DND-41 (cell line): ENCODE measurements around the gene TTC28.

ENCODE experiments used
- ATAC-seq: fragments of 200-7000 bp; cut with Tn5 transposase; 3 replicates; pipeline ENCODE4 v1.9.1; 2021; ENCODE audit warnings: low read depth; ENCODE audit not compliant: insufficient read depth
- DNase-seq: peaks from one replicate; pipeline ENCODE4 v3.0.0-alpha.2; 2020
- H2AFZ ChIP-seq: 2 replicates; pipeline ENCODE4 v1.6.0; 2012; ENCODE audit warnings: low read depth, low read length
- H3K27ac ChIP-seq: 2 replicates; pipeline ENCODE4 v1.5.1; 2012; ENCODE audit warnings: low read length, inconsistent platforms
- H3K27me3 ChIP-seq: fragments of 200-600 bp; sonication (generic); 2 replicates; pipeline ENCODE4 v1.6.0; 2012; ENCODE audit warnings: low read length, mild to moderate bottlenecking, inconsistent platforms; ENCODE audit not compliant: insufficient read depth, poor library complexity
- H3K36me3 ChIP-seq: 2 replicates; pipeline ENCODE4 v1.5.1; 2012; ENCODE audit warnings: low read length, inconsistent platforms; ENCODE audit not compliant: insufficient read depth
- H3K4me1 ChIP-seq: 2 replicates; pipeline ENCODE4 v1.5.1; 2012; ENCODE audit warnings: mild to moderate bottlenecking, low read length; ENCODE audit not compliant: insufficient read depth
- H3K4me2 ChIP-seq: 2 replicates; pipeline ENCODE4 v1.6.0; 2012; ENCODE audit warnings: mild to moderate bottlenecking, moderate library complexity, low read length, inconsistent platforms; ENCODE audit not compliant: insufficient read depth
- H3K4me3 ChIP-seq, 2 experiments: fragments of 200-600 bp in 1 of 2; shearing (Covaris generic) in 1 of 2; 2 replicates each; pipeline ENCODE4 v1.5.1; 2012 to 2016; ENCODE audit warnings: inconsistent platforms in 2 of 2, low read length in 2 of 2, mild to moderate bottlenecking in 2 of 2, low read depth in 1 of 2, moderate library complexity in 1 of 2
- H3K79me2 ChIP-seq: 2 replicates; pipeline ENCODE4 v1.6.0; 2012; ENCODE audit warnings: low read length, inconsistent platforms; ENCODE audit not compliant: insufficient read depth
- H3K9ac ChIP-seq: 2 replicates; pipeline ENCODE4 v1.6.0; 2012; ENCODE audit warnings: low read depth, mild to moderate bottlenecking, inconsistent platforms, low read length, moderate library complexity
- H3K9me3 ChIP-seq: 2 replicates; pipeline ENCODE4 v1.5.1; 2012; ENCODE audit warnings: low read length, moderate library complexity, mild to moderate bottlenecking, inconsistent platforms; ENCODE audit not compliant: insufficient read depth, severe bottlenecking
- H4K20me1 ChIP-seq: 2 replicates; pipeline ENCODE4 v1.6.0; 2012; ENCODE audit warnings: low read length; ENCODE audit not compliant: insufficient read depth
- CTCF ChIP-seq: IDR thresholded peaks from 2 replicates; pipeline ENCODE4 v1.5.1; 2012; ENCODE audit warnings: borderline replicate concordance, low read length, moderate library complexity, mild to moderate bottlenecking; ENCODE audit not compliant: poor library complexity, severe bottlenecking; ENCODE audit errors: extremely low read depth
- EZH2 ChIP-seq: IDR thresholded peaks from 3 replicates; pipeline ENCODE4 v1.6.1; 2012; ENCODE audit warnings: borderline replicate concordance, low read depth, mild to moderate bottlenecking, moderate library complexity, low read length, inconsistent platforms; ENCODE audit not compliant: severe bottlenecking

The TTC28 gene

GRCh38 chr22:28360939-28361338 is 318.7 kb downstream of the TTC28 start:
- H4K20me1 ChIP-seq, result peaks cover 10% of the 10 kb centered on the region; the same call in 1 of the 2 replicates
- TF ChIP-seq CTCF (no peak), EZH2 (no peak)
- H3K4me3 ChIP-seq, result no peak overlapping the region
- H2AFZ ChIP-seq, result no peak overlapping the region
- H3K27ac ChIP-seq, result no peak overlapping the region
- DNase-seq (no peak), ATAC-seq (no peak)
- H3K9ac ChIP-seq, result no peak overlapping the region
- peaks cover 24% of the 10 kb centered on the region; the same call in 1 of the 2 replicates for H3K36me3 ChIP-seq
- H3K27me3 ChIP-seq, result no peaks in the 10 kb centered on the region
- peaks cover 26% of the 10 kb centered on the region for H3K9me3 ChIP-seq
- H3K79me2 ChIP-seq, result peaks cover 88% of the 10 kb centered on the region
- no peak overlapping the region for H3K4me2 ChIP-seq
- no peaks in the 10 kb centered on the region for H3K4me1 ChIP-seq

GRCh38 chr22:28358312-28358711 is 321.3 kb downstream of the TTC28 start:
- no peak overlapping the region for H3K9ac ChIP-seq
- peaks cover 5% of the 10 kb centered on the region for H3K9me3 ChIP-seq
- peaks cover 87% of the 10 kb centered on the region for H3K79me2 ChIP-seq
- H3K4me3 ChIP-seq, result no peak overlapping the region
- H3K27me3 ChIP-seq, result no peaks in the 10 kb centered on the region
- peaks cover 6% of the 10 kb centered on the region; the same call in 1 of the 2 replicates for H3K36me3 ChIP-seq
- no peak overlapping the region for H3K4me2 ChIP-seq
- no peak overlapping the region for H3K27ac ChIP-seq
- no peak for TF ChIP-seq EZH2
- no peak for TF ChIP-seq CTCF
- no peak overlapping the region for H2AFZ ChIP-seq
- ATAC-seq (no peak), DNase-seq (no peak)
- peaks cover 14% of the 10 kb centered on the region; the same call in 1 of the 2 replicates for H4K20me1 ChIP-seq
- no peaks in the 10 kb centered on the region for H3K4me1 ChIP-seq

- Histone ChIP-seq H3K36me3 (no peaks in the 10 kb centered on the region), H3K4me1 (no peaks in the 10 kb centered on the region), H3K9ac (no peak overlapping the region), H3K4me2 (no peak overlapping the region), H3K4me3 (no peak overlapping the region), H4K20me1 (peaks cover 18% of the 10 kb centered on the region; the same call in 1 of the 2 replicates), H2AFZ (no peak overlapping the region), H3K9me3 (no peaks in the 10 kb centered on the region), H3K27me3 (no peaks in the 10 kb centered on the region), H3K79me2 (peaks cover 92% of the 10 kb centered on the region), H3K27ac (no peak overlapping the region)
- DNase-seq (no peak), ATAC-seq (no peak)
- no peak for TF ChIP-seq EZH2
- no peak for TF ChIP-seq CTCF
Measured at GRCh38 chr22:28357193-28357592, 322.4 kb downstream of the TTC28 start.

GRCh38 chr22:28351476-28351875 is 328.2 kb downstream of the TTC28 start:
- no peak overlapping the region for H3K27ac ChIP-seq
- no peak overlapping the region for H3K4me3 ChIP-seq
- H3K27me3 ChIP-seq, result no peaks in the 10 kb centered on the region
- no peak overlapping the region for H3K9ac ChIP-seq
- no peak overlapping the region for H2AFZ ChIP-seq
- H3K4me1 ChIP-seq, result no peaks in the 10 kb centered on the region; the same call in 1 of the 2 replicates
- H3K9me3 ChIP-seq, result no peaks in the 10 kb centered on the region
- no peaks in the 10 kb centered on the region for H3K36me3 ChIP-seq
- no peak for DNase-seq
- no peak for ATAC-seq
- H4K20me1 ChIP-seq, result peaks cover 30% of the 10 kb centered on the region; the same call in 1 of the 2 replicates
- no peak overlapping the region for H3K4me2 ChIP-seq
- peaks cover 92% of the 10 kb centered on the region for H3K79me2 ChIP-seq
- TF ChIP-seq CTCF (no peak), EZH2 (no peak)
